Keratinocyte (primary cell): ENCODE measurements around the gene UGT3A1.

ENCODE experiments used
- EZH2 ChIP-seq: IDR thresholded peaks from one replicate; pipeline ENCODE4 v1.6.1; 2012; ENCODE audit warnings: inconsistent platforms, mild to moderate bottlenecking, low read length, moderate library complexity
- TF ChIP-seq, protein P1 (sequence below), 3 experiments: IDR thresholded peaks in 1 of 3; conservative IDR thresholded peaks in 1 of 3; optimal IDR thresholded peaks in 1 of 3; 2 replicates in 2 of 3; 3 replicates in 1 of 3; pipeline versions ENCODE3 to v1.5.1; 2011; ENCODE audit warnings: low read length in 3 of 3, mild to moderate bottlenecking in 3 of 3, moderate library complexity in 2 of 3, control low read depth in 1 of 3, inconsistent platforms in 1 of 3; ENCODE audit not compliant: insufficient read depth in 2 of 3; ENCODE audit errors: extremely low read depth in 1 of 3

DNA sequence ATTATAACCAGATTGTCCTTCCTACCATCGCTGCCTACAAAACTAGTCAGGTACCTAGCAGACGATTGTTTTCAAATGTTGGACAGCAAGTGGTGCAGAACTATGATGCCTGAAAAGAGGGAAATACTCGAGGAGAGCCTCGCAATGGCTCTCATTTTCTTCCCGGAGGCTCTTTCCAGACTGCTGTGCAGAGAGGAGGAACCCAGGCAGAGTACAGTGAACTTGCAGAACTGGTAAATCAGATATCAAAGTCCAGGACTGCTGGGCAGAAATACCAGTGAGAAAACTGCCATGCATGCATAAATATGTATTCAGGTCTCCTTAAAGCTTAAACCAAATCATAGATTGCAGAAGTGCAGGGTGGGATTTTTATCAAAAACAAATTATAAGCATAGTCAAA lies 26.4 kb upstream of the UGT3A1 start:
- TF ChIP-seq, protein P1, sequence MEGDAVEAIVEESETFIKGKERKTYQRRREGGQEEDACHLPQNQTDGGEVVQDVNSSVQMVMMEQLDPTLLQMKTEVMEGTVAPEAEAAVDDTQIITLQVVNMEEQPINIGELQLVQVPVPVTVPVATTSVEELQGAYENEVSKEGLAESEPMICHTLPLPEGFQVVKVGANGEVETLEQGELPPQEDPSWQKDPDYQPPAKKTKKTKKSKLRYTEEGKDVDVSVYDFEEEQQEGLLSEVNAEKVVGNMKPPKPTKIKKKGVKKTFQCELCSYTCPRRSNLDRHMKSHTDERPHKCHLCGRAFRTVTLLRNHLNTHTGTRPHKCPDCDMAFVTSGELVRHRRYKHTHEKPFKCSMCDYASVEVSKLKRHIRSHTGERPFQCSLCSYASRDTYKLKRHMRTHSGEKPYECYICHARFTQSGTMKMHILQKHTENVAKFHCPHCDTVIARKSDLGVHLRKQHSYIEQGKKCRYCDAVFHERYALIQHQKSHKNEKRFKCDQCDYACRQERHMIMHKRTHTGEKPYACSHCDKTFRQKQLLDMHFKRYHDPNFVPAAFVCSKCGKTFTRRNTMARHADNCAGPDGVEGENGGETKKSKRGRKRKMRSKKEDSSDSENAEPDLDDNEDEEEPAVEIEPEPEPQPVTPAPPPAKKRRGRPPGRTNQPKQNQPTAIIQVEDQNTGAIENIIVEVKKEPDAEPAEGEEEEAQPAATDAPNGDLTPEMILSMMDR (optimal IDR thresholded peaks at IDR 0.05 in 1 of 3, IDR thresholded peaks at IDR 0.05 in 1 of 3, conservative IDR thresholded peaks at IDR 0.05 in 1 of 3; ENCODE audit: extremely low read depth in 1 of 3, insufficient read depth in 2 of 3, low read length in 3 of 3): no peak
- no peak for TF ChIP-seq EZH2
